ENCODE results near the gene GALNT9. TPM values are rescaled to one million over a fixed set of nuclear protein-coding genes. Genes with fewer than 3 reads are reported as not detected.

Gene GALNT9
- total RNA-seq, 4 donors from 2014 or later = 10.9 to 52.7 (median 36.7) TPM; not detected in 1

DNA sequence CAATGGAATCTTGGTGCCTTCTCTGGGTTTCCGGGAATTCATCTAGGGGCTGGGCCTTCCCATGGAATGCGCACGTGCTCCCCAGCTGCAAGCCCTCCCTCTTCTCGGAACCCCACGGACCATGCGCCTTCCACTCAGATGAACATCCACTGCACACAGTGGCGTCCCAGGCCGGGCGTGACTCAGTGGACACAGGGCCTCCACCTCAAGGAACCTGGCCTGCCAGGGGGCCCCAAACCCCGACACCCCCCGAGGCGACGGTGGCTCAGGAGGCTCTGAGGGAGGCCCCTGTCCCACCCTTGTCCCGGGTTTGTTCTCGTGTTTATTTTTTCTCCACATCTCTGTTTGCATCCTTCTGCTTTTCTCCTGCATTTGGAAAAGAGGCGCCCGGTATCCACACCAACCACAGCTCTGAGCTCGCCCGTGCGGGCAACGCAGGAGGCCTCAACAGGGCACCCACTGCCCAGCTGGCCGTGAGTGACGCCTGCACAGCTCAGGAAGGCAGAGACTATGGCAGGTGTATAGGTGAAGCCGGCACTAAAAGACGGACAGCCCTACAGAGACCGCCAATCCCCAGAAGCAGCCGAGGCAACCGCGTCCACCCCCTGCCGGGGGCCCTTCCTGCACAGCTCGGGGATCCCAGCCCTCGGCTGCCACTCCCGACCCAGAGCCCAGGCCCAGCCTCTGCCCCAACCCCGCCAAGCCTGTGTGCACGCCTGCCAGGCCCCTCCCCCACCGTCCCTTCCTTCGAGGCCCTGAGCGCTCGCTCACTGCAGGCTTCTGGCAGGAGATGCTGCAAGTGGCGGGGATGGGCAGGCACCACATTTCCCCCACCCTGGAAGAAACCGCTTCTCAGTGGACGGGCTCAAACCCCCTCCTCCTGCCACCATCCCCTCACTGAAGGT is 23.8 kb upstream of the GALNT9 start:
- DNase-seq (ENCODE audit: low spot score) (no peak), ATAC-seq (ENCODE audit: low FRiP score) (no peak)
- TF ChIP-seq, protein P1, sequence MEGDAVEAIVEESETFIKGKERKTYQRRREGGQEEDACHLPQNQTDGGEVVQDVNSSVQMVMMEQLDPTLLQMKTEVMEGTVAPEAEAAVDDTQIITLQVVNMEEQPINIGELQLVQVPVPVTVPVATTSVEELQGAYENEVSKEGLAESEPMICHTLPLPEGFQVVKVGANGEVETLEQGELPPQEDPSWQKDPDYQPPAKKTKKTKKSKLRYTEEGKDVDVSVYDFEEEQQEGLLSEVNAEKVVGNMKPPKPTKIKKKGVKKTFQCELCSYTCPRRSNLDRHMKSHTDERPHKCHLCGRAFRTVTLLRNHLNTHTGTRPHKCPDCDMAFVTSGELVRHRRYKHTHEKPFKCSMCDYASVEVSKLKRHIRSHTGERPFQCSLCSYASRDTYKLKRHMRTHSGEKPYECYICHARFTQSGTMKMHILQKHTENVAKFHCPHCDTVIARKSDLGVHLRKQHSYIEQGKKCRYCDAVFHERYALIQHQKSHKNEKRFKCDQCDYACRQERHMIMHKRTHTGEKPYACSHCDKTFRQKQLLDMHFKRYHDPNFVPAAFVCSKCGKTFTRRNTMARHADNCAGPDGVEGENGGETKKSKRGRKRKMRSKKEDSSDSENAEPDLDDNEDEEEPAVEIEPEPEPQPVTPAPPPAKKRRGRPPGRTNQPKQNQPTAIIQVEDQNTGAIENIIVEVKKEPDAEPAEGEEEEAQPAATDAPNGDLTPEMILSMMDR (IDR thresholded peaks at IDR 0.05) = no peak

DNA sequence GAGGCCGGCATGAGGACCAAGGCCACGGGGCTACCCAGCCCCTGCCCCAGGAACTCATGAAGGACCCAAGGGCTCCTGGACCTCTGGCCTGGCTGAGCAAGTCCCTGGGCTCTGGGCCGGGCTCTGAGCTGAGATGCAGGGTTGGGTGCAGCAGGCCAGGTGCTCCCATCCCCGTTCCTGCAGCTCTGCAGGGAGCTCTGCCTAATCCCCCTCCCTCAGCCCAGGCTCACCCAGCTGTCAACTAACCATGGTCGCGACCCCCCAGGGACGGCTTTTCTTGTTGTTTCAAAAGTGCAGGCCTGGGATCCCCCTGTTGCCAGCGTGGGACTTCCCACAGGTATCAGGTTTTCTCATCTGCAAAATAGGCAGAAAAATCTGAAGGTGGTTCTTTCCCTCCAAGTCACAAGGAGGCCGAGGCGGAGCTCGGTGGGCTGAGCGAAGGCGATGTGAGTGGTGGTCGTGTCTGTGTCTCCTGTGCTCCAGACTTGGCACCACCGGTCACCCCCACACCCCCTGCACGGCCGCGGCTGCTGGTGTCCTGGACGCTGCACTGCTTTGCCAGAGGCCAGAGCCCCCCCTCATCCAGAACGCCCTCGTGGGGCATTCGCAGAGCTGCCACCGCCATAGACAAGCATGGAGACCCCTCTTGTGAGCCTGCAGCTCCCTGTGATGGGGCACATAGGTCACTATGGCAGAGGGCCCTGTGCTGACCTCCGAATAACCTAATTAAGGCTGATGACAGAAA is 22.5 kb upstream of the GALNT9 start:
- TF ChIP-seq, protein P1 (IDR thresholded peaks at IDR 0.05) = no peak
- DNase-seq (ENCODE audit: low spot score) = no peak
- no peak for ATAC-seq (ENCODE audit: low FRiP score)

DNA sequence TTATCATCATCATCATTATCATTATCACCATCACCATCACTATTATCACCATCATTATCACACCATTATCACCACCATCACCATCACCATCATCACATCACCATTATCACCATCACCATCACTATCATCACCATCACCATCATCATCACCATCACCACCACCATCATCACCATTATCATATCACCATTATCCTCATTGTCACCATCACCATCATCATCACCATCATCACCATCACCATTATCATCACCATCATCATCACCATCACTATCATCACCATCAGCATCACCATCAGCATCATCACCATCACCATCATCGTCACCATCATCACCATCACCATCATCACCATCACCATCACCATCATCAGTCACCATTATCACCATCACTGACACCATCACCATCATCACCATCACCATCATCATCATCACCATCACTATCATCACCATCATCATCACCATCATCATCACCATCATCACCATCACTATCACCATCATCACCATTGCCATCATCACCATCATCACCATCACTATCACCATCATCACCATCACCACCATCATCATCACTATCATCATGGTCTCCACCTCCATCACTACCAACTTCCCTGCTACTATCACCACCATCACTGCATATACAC is 20.2 kb upstream of the GALNT9 start:
- no peak for ATAC-seq (ENCODE audit: low FRiP score)
- DNase-seq (ENCODE audit: low spot score) = no peak
- TF ChIP-seq, protein P1 (IDR thresholded peaks at IDR 0.05) = no peak

DNA sequence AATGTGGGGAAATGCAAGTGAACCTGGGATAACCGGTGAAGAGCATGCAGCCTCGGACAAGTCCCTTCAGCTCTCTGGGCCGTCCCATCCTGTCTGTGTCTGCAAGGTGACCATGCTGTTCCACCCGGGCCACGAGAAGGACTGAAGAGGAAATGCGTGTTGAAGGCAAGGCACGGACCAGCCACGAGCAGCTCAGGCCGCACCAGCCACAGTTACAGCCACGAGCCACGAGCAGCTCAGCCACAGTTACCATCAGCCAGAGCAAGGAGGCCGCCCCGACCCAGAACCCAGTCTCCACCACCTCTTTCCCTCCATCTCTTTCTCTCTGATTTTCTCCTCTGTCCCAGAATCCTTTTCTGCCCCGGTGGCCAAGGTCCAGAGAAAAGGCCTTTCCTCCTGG is 18.8 kb upstream of the GALNT9 start:
- DNase-seq (ENCODE audit: low spot score) (no peak), ATAC-seq (ENCODE audit: low FRiP score) (no peak)
- TF ChIP-seq, protein P1 (IDR thresholded peaks at IDR 0.05) = no peak

DNA sequence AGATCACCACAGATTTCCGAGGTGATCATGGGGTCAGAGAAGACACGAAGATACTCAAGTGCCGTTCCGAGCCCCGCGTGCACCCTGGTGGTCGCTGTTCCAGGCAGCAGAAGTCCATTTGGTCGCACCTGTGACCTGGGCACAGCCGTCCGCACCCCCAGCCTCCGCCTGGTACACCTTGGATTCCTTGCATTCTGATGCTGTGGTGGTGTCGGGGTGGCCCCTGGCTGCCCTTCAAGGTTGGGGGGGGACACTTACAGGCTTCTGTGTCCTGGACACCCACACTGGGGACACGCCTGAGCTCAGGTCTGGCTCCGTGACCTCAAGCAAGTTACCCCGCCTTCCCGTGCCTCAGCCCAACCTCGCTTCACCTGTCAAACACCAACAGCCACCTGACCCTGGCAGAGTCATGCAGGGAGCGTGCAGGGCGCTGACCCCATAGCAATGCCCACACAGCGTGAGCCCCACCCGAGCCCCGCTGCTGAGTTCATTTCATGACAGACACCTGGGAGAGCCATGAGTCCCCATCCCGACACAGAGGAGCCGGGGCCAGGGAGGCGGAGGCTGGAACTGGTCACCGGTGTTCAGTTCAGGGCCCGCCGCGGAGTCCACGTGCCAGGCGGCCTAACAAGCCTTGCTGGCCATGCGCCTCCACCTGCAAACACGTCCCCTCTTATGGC is 17.9 kb upstream of the GALNT9 start:
- ATAC-seq (ENCODE audit: low FRiP score) (no peak), DNase-seq (ENCODE audit: low spot score) (no peak)
- TF ChIP-seq, protein P1 (IDR thresholded peaks at IDR 0.05) = no peak

DNA sequence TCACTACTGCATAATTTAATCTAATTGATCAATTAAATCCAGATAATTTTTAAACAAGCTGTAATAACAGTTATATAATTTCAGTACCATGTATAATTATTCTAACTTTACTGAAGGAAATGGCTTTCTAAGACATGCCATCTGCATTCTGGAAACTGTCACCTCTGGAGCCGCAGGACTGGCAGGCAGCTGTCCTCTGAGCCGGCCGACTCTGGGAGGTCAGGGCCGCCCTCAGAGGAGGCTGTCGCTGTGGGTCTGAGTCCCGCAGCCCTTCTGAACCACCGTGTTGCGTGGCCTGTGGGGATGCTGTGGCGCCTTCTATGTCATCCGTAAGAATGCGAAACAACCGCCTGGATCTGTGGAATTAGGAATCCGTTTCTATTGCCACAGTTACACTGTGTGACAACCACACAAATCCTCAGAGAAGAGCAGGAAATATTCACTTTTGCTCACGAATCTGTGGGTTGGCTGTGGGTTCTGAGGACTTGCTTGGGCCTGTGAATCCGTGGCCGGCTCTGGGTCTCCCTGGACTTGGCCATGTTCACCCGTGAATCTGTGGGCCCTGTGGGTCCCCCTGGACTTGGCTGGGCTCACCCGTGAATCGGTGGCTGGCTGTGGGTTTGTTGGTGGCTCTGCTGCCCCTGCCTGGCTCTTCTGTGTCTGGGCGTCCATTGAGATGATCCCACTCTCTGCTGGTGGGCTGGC is 17.2 kb upstream of the GALNT9 start:
- TF ChIP-seq, protein P1 (IDR thresholded peaks at IDR 0.05) = no peak
- ATAC-seq (ENCODE audit: low FRiP score) (no peak), DNase-seq (ENCODE audit: low spot score) (no peak)

All from omental fat pad (tissue), 4 donors.